Activated naive CD4-positive, alpha-beta T cell treated with anti-CD3 and anti-CD28 coated beads, Interleukin-2, amount 50 U/mL, for 24 hours (primary cell): ENCODE results near the gene MMS19.

Experiments
- H3K27ac Mint-ChIP-seq: one replicate; pipeline ENCODE4 v1.8.0; 2021; ENCODE audit warnings: mild to moderate bottlenecking, mixed read lengths
- H3K27me3 Mint-ChIP-seq: one replicate; pipeline ENCODE4 v1.8.0; 2021; ENCODE audit warnings: mixed read lengths
- H3K36me3 Mint-ChIP-seq: one replicate; pipeline ENCODE4 v1.8.0; 2021; ENCODE audit warnings: mixed read lengths
- H3K4me1 Mint-ChIP-seq: one replicate; pipeline ENCODE4 v1.8.0; 2021; ENCODE audit warnings: mixed read lengths
- H3K4me3 Mint-ChIP-seq: one replicate; pipeline ENCODE4 v1.8.0; 2021; ENCODE audit warnings: mild to moderate bottlenecking, mixed read lengths
- H3K9me3 Mint-ChIP-seq: one replicate; pipeline ENCODE4 v1.8.0; 2021; ENCODE audit warnings: mixed read lengths

MMS19 gene, protein sequence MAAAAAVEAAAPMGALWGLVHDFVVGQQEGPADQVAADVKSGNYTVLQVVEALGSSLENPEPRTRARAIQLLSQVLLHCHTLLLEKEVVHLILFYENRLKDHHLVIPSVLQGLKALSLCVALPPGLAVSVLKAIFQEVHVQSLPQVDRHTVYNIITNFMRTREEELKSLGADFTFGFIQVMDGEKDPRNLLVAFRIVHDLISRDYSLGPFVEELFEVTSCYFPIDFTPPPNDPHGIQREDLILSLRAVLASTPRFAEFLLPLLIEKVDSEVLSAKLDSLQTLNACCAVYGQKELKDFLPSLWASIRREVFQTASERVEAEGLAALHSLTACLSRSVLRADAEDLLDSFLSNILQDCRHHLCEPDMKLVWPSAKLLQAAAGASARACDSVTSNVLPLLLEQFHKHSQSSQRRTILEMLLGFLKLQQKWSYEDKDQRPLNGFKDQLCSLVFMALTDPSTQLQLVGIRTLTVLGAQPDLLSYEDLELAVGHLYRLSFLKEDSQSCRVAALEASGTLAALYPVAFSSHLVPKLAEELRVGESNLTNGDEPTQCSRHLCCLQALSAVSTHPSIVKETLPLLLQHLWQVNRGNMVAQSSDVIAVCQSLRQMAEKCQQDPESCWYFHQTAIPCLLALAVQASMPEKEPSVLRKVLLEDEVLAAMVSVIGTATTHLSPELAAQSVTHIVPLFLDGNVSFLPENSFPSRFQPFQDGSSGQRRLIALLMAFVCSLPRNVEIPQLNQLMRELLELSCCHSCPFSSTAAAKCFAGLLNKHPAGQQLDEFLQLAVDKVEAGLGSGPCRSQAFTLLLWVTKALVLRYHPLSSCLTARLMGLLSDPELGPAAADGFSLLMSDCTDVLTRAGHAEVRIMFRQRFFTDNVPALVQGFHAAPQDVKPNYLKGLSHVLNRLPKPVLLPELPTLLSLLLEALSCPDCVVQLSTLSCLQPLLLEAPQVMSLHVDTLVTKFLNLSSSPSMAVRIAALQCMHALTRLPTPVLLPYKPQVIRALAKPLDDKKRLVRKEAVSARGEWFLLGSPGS

DNA sequence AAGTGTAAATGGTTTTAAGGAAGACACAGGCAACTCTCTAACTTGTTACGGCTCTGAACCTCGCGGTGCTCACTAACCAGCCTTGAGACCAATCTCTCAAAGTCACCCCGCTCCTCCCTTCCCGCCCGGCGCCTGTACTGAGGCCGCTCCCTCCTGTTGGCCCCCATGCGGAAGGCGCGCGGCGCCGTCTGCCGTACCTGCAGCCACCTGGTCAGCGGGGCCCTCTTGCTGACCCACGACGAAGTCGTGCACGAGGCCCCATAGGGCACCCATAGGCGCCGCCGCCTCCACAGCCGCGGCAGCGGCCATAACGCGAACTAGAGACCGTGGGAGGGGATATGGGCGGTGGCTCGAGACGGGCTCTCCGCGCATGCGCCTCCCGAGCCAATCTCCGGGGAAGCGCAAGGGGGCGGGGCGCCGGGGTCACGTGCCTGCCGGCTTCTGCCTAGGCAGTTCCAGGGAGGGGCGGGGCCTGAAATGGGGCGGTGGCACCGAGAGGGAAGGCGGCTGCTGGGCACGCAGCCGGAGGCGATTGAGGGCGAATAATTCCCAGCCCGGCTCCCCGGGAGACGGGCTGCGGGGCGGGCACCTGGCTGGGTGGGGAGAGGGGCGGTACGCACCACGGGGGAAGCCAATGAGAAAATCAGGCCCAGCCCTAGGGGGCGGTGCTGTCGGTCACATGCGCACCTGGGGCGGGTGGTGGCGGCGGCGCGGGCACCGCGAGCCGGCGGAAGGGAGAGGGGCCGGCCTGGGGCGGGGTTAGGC is at the start of gene MMS19:
MMS19 (minus strand) TSS at position 347 of the 765 bp plus-strand sequence; CDS start at position 309, 38 bp downstream.
- H3K9me3 Mint-ChIP-seq: no peaks in the 10 kb centered on the region
- peaks cover 59% of the 10 kb centered on the region for H3K4me1 Mint-ChIP-seq
- peak within 1 kb of the TSS; percentile 98 for H3K4me3 Mint-ChIP-seq
- H3K36me3 Mint-ChIP-seq: no peaks in the 10 kb centered on the region
- peak within 1 kb of the TSS; percentile 99 for H3K27ac Mint-ChIP-seq
- peaks cover 8% of the 10 kb centered on the region for H3K27me3 Mint-ChIP-seq

DNA sequence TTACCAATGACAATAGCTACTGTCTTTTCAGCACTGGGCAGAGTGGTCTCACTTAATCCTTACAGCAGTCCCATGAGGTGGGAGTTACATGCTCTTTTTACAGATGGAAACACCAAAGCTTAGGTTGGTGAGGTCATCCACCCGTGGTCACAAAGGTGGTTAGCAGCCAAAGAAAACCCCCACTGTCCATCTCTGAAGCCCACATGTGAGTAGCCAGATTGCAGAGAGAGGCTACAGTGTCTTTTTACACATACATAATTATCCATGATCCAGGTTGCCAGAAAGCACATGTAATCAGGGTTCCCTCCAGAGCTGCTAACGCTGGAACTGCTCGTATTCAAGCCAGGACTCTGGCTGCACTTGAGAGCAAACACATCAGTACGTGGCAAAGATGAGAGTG is 49.7 kb upstream of the MMS19 start:
- Mint-ChIP-seq H3K27ac (no peak overlapping the region), H3K9me3 (no peaks in the 10 kb centered on the region), H3K36me3 (no peaks in the 10 kb centered on the region), H3K4me3 (no peak overlapping the region), H3K27me3 (no peaks in the 10 kb centered on the region), H3K4me1 (peaks cover 12% of the 10 kb centered on the region)

DNA sequence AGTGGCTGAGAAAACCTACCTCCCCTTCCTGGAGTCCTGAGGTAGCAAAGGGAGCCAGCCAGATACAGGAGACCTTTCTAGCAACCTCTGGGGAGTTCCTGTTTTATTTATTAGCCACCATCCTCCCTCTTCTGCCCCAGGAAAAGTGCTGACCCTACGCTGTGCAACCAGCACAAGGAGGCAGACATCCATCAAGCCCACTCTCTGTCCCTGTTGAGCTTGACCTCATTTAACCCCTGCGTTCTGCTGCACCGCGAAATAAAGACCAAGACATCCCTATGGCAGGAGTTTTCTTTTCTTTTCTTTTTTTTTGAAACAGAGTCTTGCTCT is 49.0 kb upstream of the MMS19 start:
- Mint-ChIP-seq H3K36me3 (no peaks in the 10 kb centered on the region), H3K27ac (no peak overlapping the region), H3K4me3 (no peak overlapping the region), H3K27me3 (no peaks in the 10 kb centered on the region), H3K4me1 (peaks cover 19% of the 10 kb centered on the region), H3K9me3 (no peaks in the 10 kb centered on the region)

DNA sequence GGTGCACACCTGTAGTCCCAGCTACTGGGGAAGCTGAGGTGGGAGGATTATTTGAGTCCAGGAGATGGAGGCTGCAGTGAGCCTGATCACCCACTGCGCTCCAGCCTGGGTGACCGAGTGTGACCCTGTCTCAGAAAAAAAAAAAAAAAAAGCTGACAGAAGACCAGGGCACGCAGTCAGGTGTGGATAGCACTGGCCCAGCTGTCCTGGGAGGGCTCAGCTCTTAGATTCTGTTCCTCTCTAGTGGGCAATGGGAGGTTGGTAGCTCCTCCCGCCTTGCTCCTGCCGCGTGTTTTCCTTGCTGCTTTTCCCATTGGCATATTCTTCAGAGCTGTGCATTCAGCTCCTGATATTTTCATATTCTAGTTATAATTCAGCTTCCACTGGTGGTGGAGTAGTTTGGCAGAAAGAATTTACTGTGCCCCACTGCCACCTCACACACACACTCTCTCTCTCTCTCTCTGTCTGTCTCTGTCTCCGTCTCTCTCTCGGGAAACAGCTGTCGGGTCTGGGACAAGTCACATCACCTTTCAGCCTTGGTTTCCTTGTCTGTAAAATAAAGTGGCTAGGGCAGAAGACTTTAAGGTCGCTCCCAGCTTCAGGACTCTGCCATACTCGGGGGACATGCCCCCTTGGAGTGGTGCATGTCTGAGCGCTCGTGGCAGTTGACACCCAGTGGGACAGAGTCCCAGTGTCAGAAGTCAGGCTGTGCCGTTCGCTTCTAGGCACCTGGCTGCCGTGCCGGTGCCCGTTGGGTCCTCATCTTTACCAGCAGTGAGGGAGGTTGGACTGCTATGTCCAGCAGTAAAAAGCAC is 48.4 kb upstream of the MMS19 start:
- Mint-ChIP-seq H3K36me3 (no peaks in the 10 kb centered on the region), H3K4me1 (peaks cover 25% of the 10 kb centered on the region), H3K4me3 (no peak overlapping the region), H3K27ac (no peak overlapping the region), H3K9me3 (no peaks in the 10 kb centered on the region), H3K27me3 (no peaks in the 10 kb centered on the region)

DNA sequence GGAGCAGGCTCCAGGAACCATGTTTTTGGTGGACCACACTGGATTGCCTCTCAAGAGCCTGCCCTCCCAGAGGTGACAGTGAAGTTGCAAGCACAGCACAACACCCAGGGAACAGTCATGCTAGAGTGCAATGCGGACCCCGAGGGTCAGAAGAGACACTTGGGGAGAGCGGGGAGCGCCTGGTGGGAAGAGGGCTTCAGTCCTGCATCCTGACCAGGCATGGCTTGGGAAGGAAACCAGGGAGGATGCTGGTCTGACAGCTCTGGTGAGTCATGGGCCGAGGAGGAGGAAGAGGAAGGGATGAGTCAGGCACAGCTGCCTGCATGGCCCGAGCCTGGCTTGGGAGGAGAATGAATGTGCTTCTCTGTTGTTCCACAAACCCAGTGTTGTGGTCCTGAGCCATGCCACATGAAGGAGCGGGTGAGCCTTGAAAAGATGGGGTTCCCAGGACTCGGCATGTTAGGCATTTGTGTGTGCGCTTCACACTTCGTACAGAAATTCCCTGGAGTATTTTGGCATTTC is 44.9 kb upstream of the MMS19 start:
- peak overlapping the region; percentile 88 for H3K27ac Mint-ChIP-seq
- H3K9me3 Mint-ChIP-seq: no peaks in the 10 kb centered on the region
- H3K27me3 Mint-ChIP-seq: no peaks in the 10 kb centered on the region
- H3K4me1 Mint-ChIP-seq: peaks cover 21% of the 10 kb centered on the region
- no peaks in the 10 kb centered on the region for H3K36me3 Mint-ChIP-seq
- peak overlapping the region; percentile 34 for H3K4me3 Mint-ChIP-seq

DNA sequence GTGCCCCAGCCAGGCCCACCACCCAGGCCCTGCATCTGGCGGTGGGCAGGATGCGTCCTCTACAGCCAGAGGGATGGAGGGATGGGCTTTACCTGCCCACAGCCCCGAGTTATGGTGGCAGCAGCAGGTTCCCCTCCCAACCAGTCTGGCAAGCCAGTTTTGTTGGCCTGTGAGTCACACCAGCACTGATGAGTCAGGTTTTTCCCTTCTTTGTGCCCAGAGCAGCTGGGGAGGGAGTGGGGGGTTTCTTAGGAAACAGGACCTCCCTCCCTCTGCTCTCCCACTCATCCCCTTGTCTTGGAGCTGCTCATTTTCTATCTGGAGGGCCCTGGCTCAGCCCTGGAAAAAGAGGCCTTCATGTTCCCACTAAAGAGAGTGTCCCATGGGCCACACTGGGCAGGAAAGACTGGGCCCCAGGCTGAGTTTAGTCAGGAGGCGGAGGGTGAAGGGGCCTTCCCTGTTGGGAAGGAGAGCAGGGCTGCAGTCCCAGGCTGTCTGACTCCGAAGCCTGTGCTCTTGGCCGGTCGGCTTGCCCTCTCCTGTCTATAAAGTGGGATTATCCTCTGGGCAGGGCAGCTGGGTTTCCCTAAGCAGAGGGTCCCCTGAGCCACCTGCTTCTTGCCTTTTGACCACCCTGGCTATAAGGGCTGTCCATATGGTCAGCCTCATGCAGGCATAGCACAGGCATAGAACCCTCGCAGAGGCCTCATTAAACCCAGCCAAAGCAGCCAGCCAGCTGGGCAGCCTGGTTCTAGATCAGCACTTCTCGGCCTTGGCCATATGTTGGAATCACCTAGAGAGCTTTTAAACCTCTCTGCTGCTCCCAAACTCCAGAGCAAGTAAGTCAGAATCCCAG is 44.2 kb upstream of the MMS19 start:
- Mint-ChIP-seq H3K4me3 (no peak overlapping the region), H3K4me1 (peaks cover 21% of the 10 kb centered on the region), H3K27me3 (no peaks in the 10 kb centered on the region), H3K27ac (peak overlapping the region; percentile 35), H3K9me3 (no peaks in the 10 kb centered on the region), H3K36me3 (no peaks in the 10 kb centered on the region)

DNA sequence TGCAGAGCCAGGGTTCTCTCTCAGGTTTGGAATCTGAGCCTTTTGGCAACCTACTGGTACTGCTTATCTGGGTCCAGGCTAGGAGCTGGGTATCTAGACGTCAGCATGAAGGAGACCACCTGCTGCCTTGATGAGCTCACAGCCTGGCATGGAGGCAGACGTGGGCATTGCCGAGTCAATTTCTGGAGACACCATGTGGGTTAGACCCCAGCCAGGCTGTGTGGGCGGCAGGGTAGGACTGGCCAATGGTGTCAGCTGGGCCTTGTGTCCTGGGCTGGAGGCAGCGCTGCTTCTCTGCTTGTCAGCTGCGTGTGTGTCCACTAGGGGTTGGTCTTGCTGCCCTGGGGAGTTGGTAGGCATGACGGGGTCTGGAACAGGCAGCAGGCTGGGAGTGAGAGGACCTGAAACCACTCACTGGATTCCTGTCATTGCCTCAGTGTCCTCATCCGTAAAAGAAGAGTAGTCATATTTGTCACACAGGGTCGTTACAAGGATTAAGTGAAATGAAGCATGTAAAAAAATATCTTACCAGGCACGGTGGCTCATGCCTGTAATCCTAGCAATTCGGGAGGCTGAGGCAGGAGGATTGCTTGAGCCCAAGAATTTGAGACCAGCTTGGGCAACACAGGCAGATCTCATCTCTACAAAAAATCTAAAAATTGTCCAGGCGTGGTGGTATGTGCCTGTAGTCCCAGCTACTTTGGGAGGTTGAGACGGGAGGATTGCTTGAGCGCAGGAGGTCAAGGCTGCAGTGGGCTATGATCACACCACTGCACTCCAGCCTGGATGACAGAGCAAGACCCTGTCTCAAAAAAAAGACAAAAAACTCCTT is 42.7 kb upstream of the MMS19 start:
- Mint-ChIP-seq H3K27ac (no peak overlapping the region), H3K4me3 (no peak overlapping the region), H3K4me1 (peaks cover 21% of the 10 kb centered on the region), H3K27me3 (no peaks in the 10 kb centered on the region), H3K36me3 (no peaks in the 10 kb centered on the region), H3K9me3 (no peaks in the 10 kb centered on the region)

DNA sequence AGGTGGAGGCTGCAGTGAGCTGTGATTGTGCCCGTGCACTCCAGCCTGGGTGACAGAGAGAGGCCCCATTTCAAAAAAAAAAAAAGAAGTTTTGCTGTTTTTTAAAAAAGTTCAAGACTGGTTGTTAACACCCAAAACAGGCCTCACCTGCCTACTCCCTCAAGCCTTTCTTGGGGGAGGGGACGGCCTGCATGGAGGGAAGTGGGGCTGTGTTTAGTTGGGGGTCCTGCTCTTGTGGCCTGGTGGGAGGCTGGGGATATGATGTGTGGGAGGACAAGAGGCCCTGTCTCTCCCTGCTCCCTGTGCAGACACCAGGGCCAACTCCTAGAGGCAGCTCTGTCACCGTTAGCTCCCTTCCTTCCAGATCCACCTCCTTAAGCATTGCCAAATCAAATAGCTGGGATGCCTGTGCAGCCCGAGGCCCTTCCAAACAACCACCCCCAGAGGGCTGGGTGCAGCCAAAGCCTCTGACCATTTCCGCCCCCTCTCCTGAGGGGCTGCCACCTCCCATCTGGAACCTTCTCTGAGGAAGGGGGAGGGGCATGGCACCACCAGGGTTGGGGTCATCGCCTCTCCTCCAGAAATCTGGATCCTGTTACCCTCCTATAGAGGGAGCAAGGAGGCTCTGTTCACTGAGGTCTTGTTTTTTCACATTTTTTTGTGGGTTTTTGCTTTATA is 41.4 kb upstream of the MMS19 start:
- no peak overlapping the region for H3K27ac Mint-ChIP-seq
- no peaks in the 10 kb centered on the region for H3K27me3 Mint-ChIP-seq
- peaks cover 21% of the 10 kb centered on the region for H3K4me1 Mint-ChIP-seq
- H3K4me3 Mint-ChIP-seq: no peak overlapping the region
- no peaks in the 10 kb centered on the region for H3K36me3 Mint-ChIP-seq
- H3K9me3 Mint-ChIP-seq: no peaks in the 10 kb centered on the region

DNA sequence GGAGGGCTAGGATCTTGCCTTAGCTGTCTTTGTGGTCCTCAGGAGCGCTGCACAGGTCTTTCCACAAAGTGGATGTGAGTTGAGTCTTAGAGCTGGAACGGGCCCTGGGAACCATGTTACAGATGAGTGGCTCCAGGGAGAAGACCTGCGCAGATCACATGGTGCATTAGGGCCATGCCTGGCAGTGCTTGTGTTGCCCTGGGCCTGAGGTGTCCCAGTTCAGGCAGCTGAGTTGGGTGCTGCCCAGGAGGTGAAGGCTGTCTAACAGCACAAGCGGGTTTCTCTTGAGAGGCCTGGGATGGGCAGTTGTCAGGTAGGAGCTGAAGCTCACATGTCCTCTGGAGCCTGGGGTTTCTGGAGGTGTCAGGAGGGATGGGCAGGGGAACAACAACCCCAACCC is 40.6 kb upstream of the MMS19 start:
- H3K4me1 Mint-ChIP-seq: peaks cover 21% of the 10 kb centered on the region
- H3K27ac Mint-ChIP-seq: no peak overlapping the region

DNA sequence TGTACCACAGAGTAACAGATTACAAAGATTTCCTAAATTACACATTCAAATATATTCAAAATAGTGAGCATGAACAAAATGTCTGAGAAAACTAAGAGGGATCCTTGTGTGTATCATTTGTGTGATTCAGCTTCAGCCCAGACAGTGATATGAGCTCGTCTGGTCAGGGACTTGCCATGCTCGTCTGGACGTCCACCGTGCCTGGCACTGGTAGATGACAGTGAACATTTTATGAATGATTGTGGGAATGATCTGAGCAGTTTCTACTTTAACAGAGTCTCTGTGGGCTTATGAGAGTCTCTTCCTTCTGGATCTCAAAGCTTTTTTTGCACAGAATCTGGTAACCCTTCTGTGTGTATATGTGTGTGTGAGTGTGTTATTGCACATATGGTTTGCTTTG is 40.2 kb upstream of the MMS19 start:
- Mint-ChIP-seq H3K4me3 (no peak overlapping the region), H3K9me3 (no peaks in the 10 kb centered on the region), H3K27me3 (no peaks in the 10 kb centered on the region), H3K4me1 (peaks cover 17% of the 10 kb centered on the region), H3K27ac (no peak overlapping the region), H3K36me3 (no peaks in the 10 kb centered on the region)

More for the DNA sequence above, 40.6 kb upstream of the MMS19 start:
- no peaks in the 10 kb centered on the region for H3K27me3 Mint-ChIP-seq
- no peaks in the 10 kb centered on the region for H3K9me3 Mint-ChIP-seq
- no peak overlapping the region for H3K4me3 Mint-ChIP-seq
- no peaks in the 10 kb centered on the region for H3K36me3 Mint-ChIP-seq

DNA sequence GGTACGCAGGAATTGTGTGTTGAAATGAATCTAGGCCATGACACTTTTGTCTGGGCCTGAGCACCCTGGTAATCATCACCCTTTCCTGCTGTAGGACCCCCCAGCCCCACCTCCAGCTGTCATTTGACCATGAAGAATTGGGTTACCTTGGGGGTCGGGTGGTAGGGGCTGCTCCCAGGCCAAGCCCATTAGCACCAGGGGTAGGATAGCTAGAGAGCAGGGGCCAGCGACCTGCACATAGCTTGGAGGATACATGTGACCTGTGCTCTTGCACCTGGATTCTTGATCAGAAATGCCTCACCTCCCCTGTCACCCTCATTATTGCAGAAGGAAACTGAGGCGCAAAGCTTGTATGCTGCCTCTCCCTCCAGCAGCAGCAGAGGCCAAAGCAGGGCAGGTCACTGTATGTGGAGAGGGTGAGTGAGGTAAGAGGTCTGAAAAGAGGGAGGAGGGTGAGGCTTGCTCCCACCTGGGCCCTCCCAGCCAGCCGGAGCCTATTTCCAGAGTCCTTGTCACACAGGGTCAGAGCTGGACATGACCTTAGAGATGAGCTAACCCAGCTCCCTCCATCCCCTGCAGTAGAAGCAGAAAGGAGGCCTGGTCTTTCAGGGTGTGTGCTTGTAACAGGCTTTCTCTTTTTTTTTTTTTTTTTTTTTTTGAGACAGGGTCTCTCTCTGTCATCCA is 39.1 kb upstream of the MMS19 start:
- H3K4me1 Mint-ChIP-seq: peaks cover 6% of the 10 kb centered on the region
- no peaks in the 10 kb centered on the region for H3K36me3 Mint-ChIP-seq
- no peaks in the 10 kb centered on the region for H3K27me3 Mint-ChIP-seq
- H3K9me3 Mint-ChIP-seq: no peaks in the 10 kb centered on the region
- no peak overlapping the region for H3K4me3 Mint-ChIP-seq
- H3K27ac Mint-ChIP-seq: no peak overlapping the region

DNA sequence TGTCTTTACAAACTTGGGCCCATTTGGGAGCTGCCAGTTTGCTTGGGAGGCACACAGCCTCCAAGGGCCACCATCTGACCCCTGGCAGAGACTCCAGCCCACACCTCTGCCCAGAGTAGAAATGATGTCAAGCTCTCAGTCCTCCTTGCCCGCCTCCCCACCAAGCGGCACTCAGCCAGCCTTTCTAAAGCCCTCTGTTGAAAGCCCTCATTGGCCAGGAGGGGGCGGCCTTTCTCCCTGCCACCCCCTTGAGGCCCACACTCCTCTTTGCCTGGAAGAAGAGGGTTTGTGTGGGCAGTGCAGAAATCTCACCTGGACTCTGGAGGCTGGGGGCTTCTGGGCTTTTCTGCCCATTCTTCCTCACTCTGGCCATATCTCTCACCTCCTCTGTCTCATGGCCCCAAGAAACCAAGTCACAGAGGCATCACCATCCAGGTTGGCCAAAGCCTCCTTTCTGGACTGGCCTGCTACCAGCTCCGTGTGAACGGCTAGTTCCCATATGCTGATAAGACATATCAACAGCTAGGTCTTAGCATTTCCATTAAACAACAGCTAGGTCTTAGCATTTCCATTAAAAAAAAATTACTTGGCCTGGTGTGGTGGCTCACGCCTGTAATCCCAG is 36.6 kb upstream of the MMS19 start:
- Mint-ChIP-seq H3K36me3 (peaks cover 1% of the 10 kb centered on the region), H3K27me3 (no peaks in the 10 kb centered on the region), H3K9me3 (no peaks in the 10 kb centered on the region), H3K4me1 (no peaks in the 10 kb centered on the region), H3K27ac (no peak overlapping the region), H3K4me3 (no peak overlapping the region)
